GM19455 (cell line): ENCODE measurements around the gene SRP9.
"Not testable (repeated sequence)": the region's sequence is repeated elsewhere in the genome, so short reads cannot be mapped to it uniquely, and the experiment has no call there.

Source experiments
- ATAC-seq: cut with Tn5 transposase; IDR thresholded peaks from one replicate; pipeline ENCODE4 v1.9.1; 2021; ENCODE audit not compliant: unreplicated experiment

SRP9 gene

GRCh38 chr1:225755671-225756319 is 21.8 kb upstream of the SRP9 start:
- no peak for ATAC-seq

DNA sequence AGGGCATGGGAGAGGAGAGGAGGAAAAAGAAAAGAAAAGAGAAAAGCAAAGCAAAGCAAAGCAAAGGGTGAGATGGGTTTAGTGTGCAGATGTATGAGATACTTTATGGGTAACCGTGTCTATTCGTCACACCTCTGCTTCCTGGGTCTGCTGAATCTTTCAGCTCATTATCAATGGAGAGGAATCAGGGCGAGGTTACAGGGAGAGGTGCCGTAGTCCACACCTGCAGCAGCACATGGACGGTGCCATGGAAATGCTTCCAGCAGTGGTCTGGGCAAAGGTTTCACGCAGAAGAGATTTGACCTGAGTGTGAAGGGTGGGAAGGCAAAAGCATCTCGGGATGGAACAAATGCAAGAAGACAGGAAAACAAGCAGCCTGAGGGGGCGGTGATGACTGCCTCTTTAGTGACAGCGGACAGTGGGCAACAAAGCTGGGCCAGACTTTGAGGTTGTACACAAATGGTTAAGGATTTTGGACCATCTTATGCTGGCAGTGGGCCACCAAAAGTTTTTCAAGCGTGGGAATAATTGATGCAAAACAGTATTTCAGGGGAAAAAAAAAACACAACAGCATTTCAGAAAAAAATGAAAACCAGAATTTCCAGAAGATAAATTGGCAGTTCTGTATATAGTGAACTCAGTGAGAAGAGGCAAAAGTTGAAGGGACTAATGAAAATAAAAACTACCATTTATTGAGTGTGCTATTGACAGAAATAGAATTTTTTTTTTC is 19.5 kb upstream of the SRP9 start:
- no peak for ATAC-seq

DNA sequence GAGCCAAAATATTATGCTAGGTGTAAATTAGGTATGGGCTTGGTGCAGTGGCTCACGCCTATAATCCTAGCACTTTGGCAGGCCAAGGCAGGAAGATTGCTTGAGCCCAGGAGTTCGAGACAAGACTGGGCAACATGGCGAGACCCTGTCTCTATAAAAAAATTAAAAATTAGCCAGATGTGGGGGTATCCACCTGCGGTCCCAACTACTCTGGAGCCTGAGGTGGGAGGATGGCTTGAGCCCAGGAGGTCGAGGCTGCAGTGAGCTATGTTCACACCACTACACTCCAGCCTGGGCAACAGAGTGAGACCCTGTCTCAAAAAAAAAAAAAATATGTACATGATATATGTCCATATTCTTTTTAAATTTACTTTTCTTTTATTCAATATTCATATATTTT is 17.7 kb upstream of the SRP9 start:
- ATAC-seq, result not testable (repeated sequence)

DNA sequence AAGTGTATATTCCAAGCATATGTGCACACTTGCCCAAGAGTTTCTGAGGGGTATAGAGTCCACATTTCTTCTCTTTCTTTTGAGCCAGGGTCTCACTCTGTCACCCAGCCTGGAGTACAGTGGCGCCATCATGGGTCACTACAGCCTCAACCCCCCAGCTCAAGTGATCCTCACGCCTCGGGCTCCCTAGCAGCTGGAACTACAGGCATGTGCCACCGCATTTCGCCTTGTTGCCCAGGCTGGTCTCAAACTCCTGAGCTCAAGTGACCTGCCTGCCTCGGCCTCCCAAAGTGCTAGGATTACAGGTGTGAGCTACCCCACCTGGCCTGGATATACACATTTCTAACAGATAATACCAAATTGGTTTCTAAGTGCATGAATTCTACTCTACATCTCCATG is 17.1 kb upstream of the SRP9 start:
- no peak for ATAC-seq

GRCh38 chr1:225761395-225761794 is 16.2 kb upstream of the SRP9 start:
- ATAC-seq, result not testable (repeated sequence)

DNA sequence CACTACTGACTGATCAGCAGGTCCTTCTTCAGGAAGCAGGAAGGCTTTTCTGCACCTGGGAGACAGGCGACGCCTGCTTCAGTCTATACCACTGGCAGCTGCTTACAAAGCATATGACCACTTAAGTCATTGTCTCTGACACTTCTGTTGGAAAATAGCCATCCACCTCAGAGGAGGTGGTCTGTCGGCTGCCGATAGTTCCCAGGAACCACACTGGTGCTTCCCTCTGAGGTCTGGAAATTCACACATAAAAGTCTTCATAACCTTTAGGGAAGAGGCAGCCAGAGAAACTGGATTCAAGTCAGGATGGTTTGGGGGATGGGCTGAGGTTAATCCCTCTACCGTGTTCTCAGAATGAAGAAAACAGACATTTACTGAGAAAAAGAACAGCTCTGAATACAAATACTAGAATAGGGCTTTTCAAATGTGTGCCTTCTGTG is 15.6 kb upstream of the SRP9 start:
- no peak for ATAC-seq

DNA sequence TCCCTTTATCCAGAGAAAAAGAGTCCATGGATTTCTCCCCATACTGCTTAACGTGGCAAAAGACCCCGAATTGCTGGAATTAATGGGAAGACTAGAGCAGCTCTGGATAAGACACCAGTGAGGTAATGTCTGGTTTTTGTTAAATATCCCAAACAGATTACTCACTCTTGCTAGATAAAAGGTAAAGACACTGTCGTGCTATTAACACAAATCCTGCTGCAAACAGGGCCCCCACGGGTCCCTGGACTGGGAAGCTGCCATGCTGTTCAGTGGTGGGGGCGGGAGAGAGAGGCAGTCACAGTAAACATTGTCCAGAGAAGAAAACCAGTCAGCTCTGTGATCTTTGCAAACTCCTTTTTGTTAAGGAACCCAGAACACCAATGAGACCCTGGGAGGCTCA is 15.2 kb upstream of the SRP9 start:
- no peak for ATAC-seq

- ATAC-seq, result no peak
These were observed 13.7 kb upstream of the SRP9 start for GRCh38 chr1:225763716-225764548.

DNA sequence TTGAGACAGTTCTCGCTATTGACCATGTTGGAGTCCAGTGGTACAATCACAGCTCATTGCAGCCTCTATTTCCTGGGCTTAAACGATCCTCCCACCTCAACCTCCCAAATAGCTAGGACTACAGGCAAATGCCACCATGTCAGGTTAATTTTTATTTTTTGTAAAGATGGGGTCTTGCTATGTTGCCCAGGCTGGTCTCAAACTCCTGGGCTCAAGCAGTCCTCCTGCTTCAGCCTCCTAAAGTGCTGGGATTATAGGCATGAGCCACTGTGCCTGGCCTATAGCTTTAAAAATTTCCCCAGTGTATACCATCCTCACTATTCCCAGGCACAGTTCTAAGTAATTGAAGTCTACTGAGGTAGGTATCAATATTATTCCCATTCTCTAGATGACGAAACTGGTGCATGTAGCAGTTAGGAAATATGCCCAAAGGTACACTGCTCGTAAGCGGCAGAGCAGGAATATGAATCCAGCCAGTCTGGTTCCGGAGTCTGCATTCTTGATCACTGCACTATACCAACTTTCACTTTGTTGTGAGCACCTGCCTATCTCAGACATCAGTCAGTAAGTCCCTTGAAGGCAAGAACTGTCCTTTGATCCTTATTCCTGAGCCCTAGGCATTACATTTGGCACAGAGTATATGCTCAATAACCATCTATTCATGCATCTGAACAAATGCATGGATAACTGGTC is 11.5 kb upstream of the SRP9 start:
- no peak for ATAC-seq

DNA sequence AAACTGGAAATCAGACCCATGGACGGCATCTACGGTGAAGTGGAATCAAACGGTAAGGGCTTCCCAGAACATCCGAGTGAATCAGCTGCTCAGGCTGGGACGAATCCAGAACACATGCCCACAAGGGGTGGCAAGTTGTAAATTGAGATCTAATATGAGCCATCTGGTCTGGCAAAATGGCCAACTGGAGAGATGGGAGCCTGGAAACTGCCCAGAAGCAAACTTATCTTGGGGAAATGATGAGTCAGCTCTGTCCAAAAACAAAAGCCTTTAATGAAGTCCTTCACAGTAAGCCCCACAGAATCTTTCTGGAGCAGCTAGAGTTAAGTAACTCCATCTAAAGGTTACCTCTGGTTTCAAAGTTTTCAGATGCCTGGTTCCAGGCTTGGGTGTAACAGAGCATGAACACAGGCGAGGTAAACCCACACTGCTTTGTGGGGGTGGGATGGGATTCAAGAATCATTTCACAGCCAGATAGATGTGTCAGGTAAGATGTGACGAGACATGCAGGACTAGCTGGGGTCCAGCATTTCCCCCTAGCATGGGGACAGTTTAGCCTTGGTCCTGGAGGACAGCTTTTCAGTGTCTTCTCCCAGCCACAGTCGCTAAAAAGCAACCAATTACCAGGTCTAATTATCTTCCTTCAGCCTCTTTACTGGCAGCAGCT is 10.5 kb upstream of the SRP9 start:
- ATAC-seq, result no peak

- ATAC-seq, result no peak
These were observed 9.7 kb upstream of the SRP9 start for GRCh38 chr1:225767634-225768540.

- ATAC-seq, result no peak
These were observed 8.8 kb upstream of the SRP9 start for GRCh38 chr1:225768662-225769426.

- ATAC-seq, result no peak
These were observed 7.9 kb upstream of the SRP9 start for GRCh38 chr1:225769687-225770086.

DNA sequence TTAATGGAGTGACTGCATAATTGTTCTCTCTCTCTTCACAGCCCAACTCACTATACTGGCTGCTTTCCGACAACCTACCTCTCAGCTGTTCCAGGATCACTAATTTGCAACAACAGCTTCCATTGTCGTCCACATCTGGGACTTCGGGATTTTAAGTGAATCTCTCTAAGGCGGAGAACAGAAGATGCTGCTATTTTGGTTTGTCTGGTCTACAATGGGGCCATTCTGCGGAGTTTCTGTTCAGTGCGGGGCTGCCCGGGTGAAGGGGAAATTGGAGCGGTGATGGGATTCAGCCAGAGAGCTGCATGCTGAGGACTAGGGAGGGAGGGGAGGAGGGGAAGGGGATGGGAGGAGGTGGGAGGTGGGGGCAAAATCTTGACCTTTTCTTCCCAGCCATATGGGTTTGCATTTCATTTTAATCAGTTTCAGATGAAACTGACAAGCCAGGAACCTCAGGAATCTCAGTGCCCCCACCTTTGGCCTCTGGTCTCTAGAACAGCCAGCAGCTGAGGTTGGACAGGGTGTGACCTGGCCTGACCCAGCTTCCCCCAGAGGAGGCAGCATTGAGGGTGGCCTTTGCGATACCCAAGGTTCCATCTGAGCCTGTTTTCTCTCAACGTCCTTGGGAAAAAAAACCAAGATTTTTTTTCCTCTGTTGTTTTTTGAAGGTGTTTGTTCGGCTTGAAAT is 6.9 kb upstream of the SRP9 start:
- no peak for ATAC-seq

GRCh38 chr1:225771661-225772322 is 5.8 kb upstream of the SRP9 start:
- no peak for ATAC-seq

DNA sequence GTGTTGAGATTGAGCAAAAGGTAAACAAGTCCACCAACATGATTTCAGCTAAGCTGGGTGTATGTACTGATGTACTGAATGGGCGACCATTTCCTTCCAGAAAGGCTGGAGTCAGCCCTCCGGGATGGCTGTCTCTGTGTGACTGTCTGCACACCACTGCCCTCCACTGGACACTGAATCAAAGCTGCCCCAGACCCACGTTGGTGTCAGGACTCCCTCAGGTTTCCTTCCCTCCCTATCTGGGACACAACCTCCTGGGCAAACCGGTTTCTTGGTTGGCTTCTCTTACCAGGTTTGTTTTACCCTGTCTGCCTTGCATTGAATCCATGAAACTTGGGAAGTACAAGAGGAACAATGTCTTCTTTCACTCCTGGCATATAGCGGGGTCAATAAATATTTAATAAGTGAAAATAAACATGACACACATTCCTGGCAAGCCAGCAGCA is 5.3 kb upstream of the SRP9 start:
- ATAC-seq, result no peak

GRCh38 chr1:225772848-225773247 is 4.8 kb upstream of the SRP9 start:
- ATAC-seq, result no peak
